Ectodermal cell (in vitro differentiated cells): ENCODE results near the gene TBCCD1. TPM values are rescaled to one million over a fixed set of nuclear protein-coding genes. Genes with fewer than 3 reads are reported as not detected.

Source experiments
- H3K27ac ChIP-seq: 2 replicates; pipeline ENCODE4 v1.7.0; 2013; ENCODE audit warnings: mild to moderate bottlenecking, low read depth, low read length; ENCODE audit not compliant: insufficient read depth, poor library complexity, severe bottlenecking
- H3K27me3 ChIP-seq: 2 replicates; pipeline ENCODE4 v1.7.0; 2013; ENCODE audit warnings: mild to moderate bottlenecking, low read length; ENCODE audit not compliant: insufficient read depth, control insufficient read depth, poor library complexity, severe bottlenecking
- H3K36me3 ChIP-seq: one replicate; pipeline ENCODE4 v1.7.0; 2013; ENCODE audit warnings: low read length; ENCODE audit not compliant: control insufficient read depth, insufficient read depth
- H3K4me1 ChIP-seq: one replicate; pipeline ENCODE4 v1.7.0; 2013; ENCODE audit warnings: low read length; ENCODE audit not compliant: control insufficient read depth, insufficient read depth
- H3K4me3 ChIP-seq: 2 replicates; pipeline ENCODE4 v1.7.0; 2013; ENCODE audit warnings: low read depth, low read length, control low read depth; ENCODE audit not compliant: insufficient read depth
- H3K9me3 ChIP-seq: 2 replicates; pipeline ENCODE4 v1.7.0; 2013; ENCODE audit warnings: mild to moderate bottlenecking, low read length, moderate library complexity; ENCODE audit not compliant: control insufficient read depth
- WGBS, 2 experiments: methylation state at CpG; one replicate each; pipeline ENCODE4 v1.1.7; 2013; ENCODE audit warnings: missing lambda C conversion rate in 2 of 2; 5-methylcytosine and 5-hydroxymethylcytosine counted together
- polyA plus RNA-seq, 4 experiments: library from polyadenylated mRNA; stranded (reverse); fragments of 50-300 nt; gene quantifications; one replicate each; pipeline ENCODE4 v1.2.3, GENCODE V29; 2013

TBCCD1 gene
- polyA plus RNA-seq (2013, experiment 1 of 4) = 25.3 TPM
- polyA plus RNA-seq (2013, experiment 2 of 4) = 19.3 TPM
- 17.6 TPM for polyA plus RNA-seq (2013, experiment 3 of 4)
- polyA plus RNA-seq (2013, experiment 4 of 4) = 18.7 TPM

GRCh38 chr3:186567072-186567921 is at the start of gene TBCCD1:
TBCCD1 (minus strand) TSS chr3:186567339; CDS start chr3:186564329, 3,010 bp downstream.
- H3K4me3 ChIP-seq = peak within 1 kb of the TSS; percentile 83
- no peaks in the 10 kb centered on the region for H3K9me3 ChIP-seq
- no peak within 1 kb of the TSS for H3K27ac ChIP-seq
- WGBS, 2 experiments = 1% methylated on average over 66 of the region's 66 CpGs
- H3K27me3 ChIP-seq = no peaks in the 10 kb centered on the region
- peaks cover 1% of the 10 kb centered on the region for H3K36me3 ChIP-seq
- H3K4me1 ChIP-seq = no peaks in the 10 kb centered on the region

- Histone ChIP-seq H3K36me3 (no peaks in the 10 kb centered on the region), H3K4me3 (no peak overlapping the region), H3K27me3 (peaks cover 17% of the 10 kb centered on the region), H3K27ac (no peak overlapping the region), H3K4me1 (no peaks in the 10 kb centered on the region), H3K9me3 (no peaks in the 10 kb centered on the region)
- WGBS, 2 experiments = 94 to 96% methylated on average over 8 of the region's 8 CpGs
Measured at GRCh38 chr3:186616299-186616617, 49.1 kb upstream of the TBCCD1 start.

DNA sequence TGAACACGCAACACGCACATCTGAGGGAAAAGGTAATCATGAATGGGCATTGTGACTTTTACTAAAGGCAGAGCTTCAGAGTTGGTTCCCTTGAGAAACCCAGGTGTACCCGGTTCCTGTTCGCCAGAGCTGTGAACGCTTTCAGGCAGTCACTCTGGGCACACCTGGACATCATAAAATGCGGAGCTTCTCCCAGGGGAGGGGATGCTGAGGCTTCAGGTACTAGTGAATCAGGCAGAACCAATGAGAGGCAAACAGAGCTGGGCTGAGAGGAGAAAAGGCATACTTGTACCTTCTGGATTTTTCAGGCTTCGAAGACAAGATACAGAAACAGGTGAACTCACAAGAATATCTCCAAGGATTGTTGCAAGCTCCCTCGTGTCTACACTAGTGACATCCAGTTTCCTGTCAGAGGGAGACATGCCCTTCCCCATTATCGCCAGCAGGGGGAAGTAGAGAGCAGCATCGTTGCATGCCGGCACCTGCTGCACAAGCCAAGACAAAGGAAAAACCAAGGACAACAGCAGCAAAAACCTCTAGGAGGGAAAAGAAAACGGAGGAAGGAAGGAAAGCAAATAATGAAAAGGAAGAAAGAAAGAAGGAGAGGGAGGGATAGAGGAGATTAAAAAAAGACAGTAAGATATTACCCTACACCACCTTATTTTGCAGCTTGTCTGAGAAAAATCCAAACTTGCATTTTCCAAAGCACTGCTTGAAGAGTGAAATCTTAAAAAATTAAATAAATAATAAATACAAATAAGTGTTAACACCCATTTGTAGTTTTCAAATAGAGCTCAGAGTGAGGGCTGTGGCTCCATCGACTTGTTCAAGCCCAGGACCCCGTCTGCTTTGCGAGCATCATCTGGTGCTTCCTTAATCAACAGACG is 47.7 kb upstream of the TBCCD1 start:
- Histone ChIP-seq H3K9me3 (no peaks in the 10 kb centered on the region), H3K27me3 (peaks cover 17% of the 10 kb centered on the region), H3K36me3 (no peaks in the 10 kb centered on the region), H3K4me1 (no peaks in the 10 kb centered on the region), H3K27ac (no peak overlapping the region), H3K4me3 (no peak overlapping the region)
- 46 to 49% methylated on average over 16 of the region's 16 CpGs for WGBS, 2 experiments

DNA sequence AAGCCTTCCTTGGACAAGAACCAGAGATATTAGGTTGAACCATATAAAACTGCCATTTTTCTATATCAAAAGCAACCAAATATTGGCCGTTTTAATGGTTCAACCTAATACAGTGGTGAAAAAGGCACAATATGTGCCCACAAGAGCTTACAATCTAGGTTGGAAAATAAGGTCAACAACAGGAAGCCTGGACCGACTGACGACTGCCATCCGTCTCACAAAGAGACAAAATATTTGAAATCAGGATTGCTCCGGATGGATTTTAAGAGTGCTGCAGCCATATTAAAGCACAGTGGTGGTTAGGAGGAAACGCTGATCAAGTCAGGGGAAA is 47.1 kb upstream of the TBCCD1 start:
- Histone ChIP-seq H3K4me3 (no peak overlapping the region), H3K9me3 (no peaks in the 10 kb centered on the region), H3K36me3 (no peaks in the 10 kb centered on the region), H3K27ac (no peak overlapping the region), H3K4me1 (no peaks in the 10 kb centered on the region), H3K27me3 (peaks cover 17% of the 10 kb centered on the region)
- 85 to 86% methylated on average over 6 of the region's 6 CpGs for WGBS, 2 experiments

DNA sequence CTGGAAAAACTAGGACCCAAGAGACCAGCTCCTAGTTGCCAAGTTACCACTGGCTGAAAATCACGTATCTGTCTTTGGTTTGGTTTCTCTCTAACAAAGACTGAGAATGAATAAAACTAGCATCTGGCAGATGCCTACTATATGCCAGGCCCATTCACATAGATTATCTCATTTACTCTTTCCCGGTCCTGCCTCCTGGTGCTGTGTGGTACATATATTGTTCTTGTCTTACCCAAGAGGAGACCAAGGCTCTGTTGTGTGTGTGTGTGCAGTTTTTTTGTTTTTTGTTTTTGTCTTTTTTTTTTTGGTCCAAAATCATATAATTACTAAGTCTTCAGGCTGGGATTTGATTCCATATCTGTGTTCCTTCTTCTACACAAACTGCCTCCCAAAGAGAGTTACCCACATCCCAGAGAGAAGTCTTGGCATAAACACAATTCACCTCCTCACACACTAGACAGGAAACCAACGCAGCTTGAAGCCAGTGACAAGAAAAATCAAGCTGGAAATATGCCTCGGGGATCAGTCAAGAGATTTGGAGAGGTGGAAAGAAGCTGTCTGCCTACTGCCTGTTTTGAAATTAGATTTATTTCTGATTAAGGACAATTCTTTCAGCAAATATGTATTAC is 46.6 kb upstream of the TBCCD1 start:
- Histone ChIP-seq H3K4me1 (no peaks in the 10 kb centered on the region), H3K9me3 (no peaks in the 10 kb centered on the region), H3K36me3 (no peaks in the 10 kb centered on the region), H3K4me3 (no peak overlapping the region), H3K27ac (no peak overlapping the region), H3K27me3 (peaks cover 17% of the 10 kb centered on the region)
- 87 to 88% methylated on average over 3 to 4 of the region's 4 CpGs for WGBS, 2 experiments

DNA sequence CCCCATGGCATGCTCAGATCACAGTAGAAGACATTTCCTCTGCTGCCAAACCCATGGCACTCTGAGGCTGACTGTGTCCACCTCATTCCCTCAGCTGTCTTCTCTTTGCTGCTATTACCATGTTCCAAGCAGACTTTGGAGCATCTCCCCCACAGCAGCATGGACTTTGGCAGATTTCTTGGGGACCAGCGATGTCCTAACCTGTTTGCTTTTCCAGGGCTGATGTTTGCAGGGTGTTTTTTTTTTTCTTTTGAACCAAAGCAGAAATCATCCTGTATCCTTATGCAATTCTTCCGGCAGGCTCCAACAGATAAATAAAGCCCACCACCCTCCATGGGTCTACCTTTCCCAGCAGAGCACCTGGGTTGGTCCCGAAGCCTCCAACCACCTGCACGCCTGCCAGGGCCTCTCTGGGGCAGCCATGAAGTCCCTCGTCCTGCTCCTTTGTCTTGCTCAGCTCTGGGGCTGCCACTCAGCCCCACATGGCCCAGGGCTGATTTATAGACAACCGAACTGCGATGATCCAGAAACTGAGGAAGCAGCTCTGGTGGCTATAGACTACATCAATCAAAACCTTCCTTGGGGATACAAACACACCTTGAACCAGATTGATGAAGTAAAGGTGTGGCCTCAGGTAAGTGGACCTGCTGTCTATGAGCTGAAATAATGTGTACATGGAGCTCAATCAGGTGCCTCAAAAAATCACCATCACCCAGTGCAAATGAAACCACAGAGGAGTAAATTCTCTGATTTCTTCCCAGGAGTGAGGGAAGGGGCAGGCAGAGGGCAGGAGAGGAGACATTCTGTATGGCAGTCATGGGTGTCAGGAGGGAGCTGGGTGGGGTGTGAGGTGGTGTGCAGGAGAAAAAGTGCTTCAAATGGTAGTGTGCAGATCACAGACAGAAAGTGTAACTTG is 45.8 kb upstream of the TBCCD1 start, which contains the start of gene AHSG:
TSS of gene AHSG (plus strand) at position 340 of the 916 bp plus-strand sequence. CDS start at position 422, 82 bp downstream.
- no peaks in the 10 kb centered on the region for H3K4me1 ChIP-seq
- H3K9me3 ChIP-seq = no peaks in the 10 kb centered on the region
- no peak within 1 kb of the TSS for H3K4me3 ChIP-seq
- no peaks in the 10 kb centered on the region for H3K36me3 ChIP-seq
- H3K27me3 ChIP-seq = peaks cover 11% of the 10 kb centered on the region
- no peak within 1 kb of the TSS for H3K27ac ChIP-seq
- 88 to 89% methylated on average over 7 of the region's 7 CpGs for WGBS, 2 experiments

DNA sequence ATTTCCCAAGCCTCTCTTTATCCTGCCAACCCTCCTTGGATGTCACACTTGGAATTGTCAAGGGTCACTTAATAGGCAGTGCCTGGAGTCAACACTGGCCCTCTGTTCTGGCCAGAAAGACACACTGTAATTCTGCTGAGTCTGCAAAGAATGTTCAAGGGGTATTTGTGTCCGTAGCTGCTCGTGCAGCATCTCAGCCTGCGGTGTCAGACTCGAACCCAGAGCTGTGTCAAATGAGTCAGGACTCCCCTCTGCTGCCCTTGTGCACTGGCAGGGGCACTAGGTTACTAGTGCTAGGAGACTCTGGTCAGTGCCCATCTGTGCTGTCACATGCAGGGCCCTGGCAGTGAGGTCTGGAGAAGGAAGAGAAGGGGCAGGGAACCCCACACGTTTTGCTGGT is 44.9 kb upstream of the TBCCD1 start:
- H3K27ac ChIP-seq = no peak overlapping the region
- 88 to 91% methylated on average over 5 of the region's 5 CpGs for WGBS, 2 experiments

GRCh38 chr3:186609247-186609868 is 42.2 kb upstream of the TBCCD1 start:
- no peaks in the 10 kb centered on the region for H3K27me3 ChIP-seq
- H3K4me1 ChIP-seq = no peaks in the 10 kb centered on the region
- H3K36me3 ChIP-seq = no peaks in the 10 kb centered on the region
- no peak overlapping the region for H3K27ac ChIP-seq
- no peaks in the 10 kb centered on the region for H3K9me3 ChIP-seq
- WGBS, 2 experiments = 95% methylated on average over 8 of the region's 8 CpGs
- no peak overlapping the region for H3K4me3 ChIP-seq

More for the DNA sequence above, 44.9 kb upstream of the TBCCD1 start:
- Histone ChIP-seq H3K4me3 (no peak overlapping the region), H3K4me1 (no peaks in the 10 kb centered on the region), H3K27me3 (peaks cover 2% of the 10 kb centered on the region), H3K9me3 (no peaks in the 10 kb centered on the region), H3K36me3 (no peaks in the 10 kb centered on the region)

DNA sequence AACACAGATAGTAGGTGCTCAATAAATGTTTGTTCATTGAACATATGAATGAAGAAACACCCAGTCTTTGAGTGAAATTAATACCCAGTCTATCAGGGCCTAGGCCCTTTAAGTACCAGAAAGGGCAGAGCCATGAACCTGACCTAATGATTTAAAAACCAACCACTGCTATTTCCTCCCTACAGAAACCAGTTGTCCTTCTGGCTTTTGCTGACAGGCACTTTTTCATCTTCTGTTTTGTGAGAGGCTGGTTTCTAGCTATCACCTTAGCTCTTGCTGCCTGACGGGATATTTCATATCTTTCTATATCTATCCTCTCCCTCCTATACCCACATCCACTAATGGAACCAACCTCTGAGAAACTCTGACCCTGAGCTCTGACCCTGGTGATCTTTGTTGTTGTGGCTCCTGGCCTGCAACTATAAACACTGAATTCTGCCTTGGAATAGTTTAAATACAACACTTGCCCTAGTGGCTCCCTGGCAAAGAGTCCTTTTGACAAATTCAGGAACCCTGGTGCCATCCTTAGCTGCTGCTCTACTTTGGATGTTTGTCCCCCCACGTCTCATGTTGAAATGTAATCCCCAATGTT is 41.6 kb upstream of the TBCCD1 start:
- H3K36me3 ChIP-seq = no peaks in the 10 kb centered on the region
- no peaks in the 10 kb centered on the region for H3K4me1 ChIP-seq
- 87 to 92% methylated on average over 2 of the region's 2 CpGs for WGBS, 2 experiments
- no peaks in the 10 kb centered on the region for H3K27me3 ChIP-seq
- H3K27ac ChIP-seq = no peak overlapping the region
- H3K9me3 ChIP-seq = no peaks in the 10 kb centered on the region
- H3K4me3 ChIP-seq = no peak overlapping the region
